GM12801 (cell line): Measurements from ENCODE around the gene ZNF41.

Experiments
- CTCF ChIP-seq: IDR thresholded peaks from one replicate; pipeline ENCODE4 v1.5.1; 2011; ENCODE audit warnings: control low read depth; ENCODE audit not compliant: insufficient read length; ENCODE audit errors: extremely low read depth

ZNF41 gene

GRCh38 chrX:47448165-47448806 is 34.7 kb downstream of the ZNF41 start:
- TF ChIP-seq CTCF: no peak

- no peak for TF ChIP-seq CTCF
These were observed 35.4 kb downstream of the ZNF41 start for GRCh38 chrX:47447607-47448006.

GRCh38 chrX:47446971-47447370 is 36.1 kb downstream of the ZNF41 start:
- no peak for TF ChIP-seq CTCF

GRCh38 chrX:47446431-47446830 is 36.6 kb downstream of the ZNF41 start:
- TF ChIP-seq CTCF: no peak

- no peak for TF ChIP-seq CTCF
These were observed 52.1 kb downstream of the ZNF41 start for GRCh38 chrX:47430925-47431324.

GRCh38 chrX:47422444-47422843 is 60.6 kb downstream of the ZNF41 start:
- no peak for TF ChIP-seq CTCF

GRCh38 chrX:47420962-47421361 is 62.1 kb downstream of the ZNF41 start:
- TF ChIP-seq CTCF: no peak
